HS-27A (cell line): ENCODE results near the gene NRL.

Source experiments
- DNase-seq: peaks from one replicate; pipeline ENCODE4 v3.0.0-alpha.2; 2012; ENCODE audit warnings: low read depth, missing footprints

The NRL gene

GRCh38 chr14:24080888-24081738, 33.6 kb downstream of the NRL start:
- DNase-seq = no peak

- DNase-seq = no peak
These were observed 34.6 kb downstream of the NRL start for GRCh38 chr14:24080142-24080530.

- no peak for DNase-seq
These were observed 35.1 kb downstream of the NRL start for GRCh38 chr14:24079491-24080141.

- DNase-seq = no peak
These were observed 36.6 kb downstream of the NRL start for GRCh38 chr14:24078146-24078545.

- no peak for DNase-seq
These were observed 37.7 kb downstream of the NRL start for GRCh38 chr14:24077086-24077485.

- DNase-seq = no peak
These were observed 38.5 kb downstream of the NRL start for GRCh38 chr14:24076302-24076601.

GRCh38 chr14:24075485-24076301, 39.1 kb downstream of the NRL start:
- no peak for DNase-seq

- no peak for DNase-seq
These were observed 39.9 kb downstream of the NRL start for GRCh38 chr14:24074625-24075484.

- no peak for DNase-seq
These were observed 41.6 kb downstream of the NRL start for GRCh38 chr14:24072881-24073877.

- no peak for DNase-seq
These were observed 42.3 kb downstream of the NRL start for GRCh38 chr14:24072436-24072835.

- DNase-seq = no peak
These were observed 42.8 kb downstream of the NRL start for GRCh38 chr14:24071836-24072430.

- no peak for DNase-seq
These were observed 43.5 kb downstream of the NRL start, which contains the start of gene CPNE6 for GRCh38 chr14:24071144-24071697. Gene CPNE6 (plus strand): TSS chr14:24071562. CDS start chr14:24072937, 1,375 bp downstream.

- no peak for DNase-seq
These were observed 44.2 kb downstream of the NRL start for GRCh38 chr14:24070285-24071143.

- no peak for DNase-seq
These were observed 45.4 kb downstream of the NRL start for GRCh38 chr14:24069411-24069735.

GRCh38 chr14:24068711-24069410, 45.9 kb downstream of the NRL start:
- DNase-seq = no peak

- DNase-seq = no peak
These were observed 47.3 kb downstream of the NRL start for GRCh38 chr14:24067133-24068082.

GRCh38 chr14:24066496-24067132, 48.1 kb downstream of the NRL start:
- DNase-seq = no peak
